HEK293 (cell line): Measurements from ENCODE around the gene NPPB.
"Not testable (repeated sequence)": the region's sequence is repeated elsewhere in the genome, so short reads cannot be mapped to it uniquely, and the experiment has no call there.

Experiments
- CTCF ChIA-PET: fragments of 350-600 bp; formaldehyde crosslinking; extraction: SDS; loops from one replicate; lab custom pipeline; 2021; ENCODE audit warnings: antibody characterized with exemption; lab: Yijun Ruan, JAX
- POLR2A ChIA-PET: fragments of 300-600 bp; formaldehyde crosslinking; extraction: SDS; loops from one replicate; lab custom pipeline; 2020; ENCODE audit warnings: antibody characterized with exemption, inconsistent platforms; lab: Yijun Ruan, JAX
- H3K27ac ChIP-seq: fragments of 200-500 bp; sonication (Bioruptor generic); 2 replicates; pipeline ENCODE4 v1.5.1; 2014; ENCODE audit warnings: low read depth, low read length, control low read depth, inconsistent platforms; ENCODE audit errors: extremely low read depth
- H3K36me3 ChIP-seq, 2 experiments: fragments of 200-500 bp in 1 of 2; sonication (Bioruptor generic) in 1 of 2; 1 replicate in 1 of 2; 2 replicates in 1 of 2; pipeline ENCODE4 v1.5.1; 2014 to 2017; ENCODE audit warnings: inconsistent platforms in 2 of 2, low read length in 2 of 2; ENCODE audit not compliant: control insufficient read depth in 2 of 2, insufficient read depth in 1 of 2
- H3K4me1 ChIP-seq: fragments of 200-500 bp; sonication (Bioruptor generic); 2 replicates; pipeline ENCODE4 v1.5.1; 2014; ENCODE audit warnings: mild to moderate bottlenecking, low read length, inconsistent platforms; ENCODE audit not compliant: control insufficient read depth, insufficient read depth
- H3K4me3 ChIP-seq: 2 replicates; pipeline ENCODE4 v1.5.1; 2011; ENCODE audit warnings: low read depth, mild to moderate bottlenecking, control low read depth, low read length, moderate library complexity
- H3K9me3 ChIP-seq: fragments of 200-500 bp; sonication (Bioruptor generic); 2 replicates; pipeline ENCODE4 v1.5.1; 2014; ENCODE audit warnings: low read depth, low read length, inconsistent platforms; ENCODE audit not compliant: control insufficient read depth, insufficient read depth
- EGR2 ChIP-seq: fragments of 450-650 bp; formaldehyde crosslinking; IDR thresholded peaks from 2 replicates; pipeline ENCODE4 v1.5.1; 2016; ENCODE audit warnings: low read depth, missing biosample characterization, missing genetic modification characterization
- GLIS2 ChIP-seq: fragments of 450-650 bp; formaldehyde crosslinking; IDR thresholded peaks from 2 replicates; pipeline ENCODE4 v1.5.1; 2016; ENCODE audit warnings: missing biosample characterization, missing genetic modification characterization
- HIC1 ChIP-seq: fragments of 450-650 bp; formaldehyde crosslinking; IDR thresholded peaks from 2 replicates; pipeline ENCODE4 v1.5.1; 2016; ENCODE audit warnings: missing biosample characterization, missing genetic modification characterization
- PRDM1 ChIP-seq: fragments of 450-650 bp; formaldehyde crosslinking; IDR thresholded peaks from 2 replicates; pipeline ENCODE4; 2016; ENCODE audit warnings: missing biosample characterization, missing genetic modification characterization
- PRDM4 ChIP-seq: fragments of 450-650 bp; formaldehyde crosslinking; IDR thresholded peaks from 2 replicates; pipeline ENCODE4 v1.5.1; 2017; ENCODE audit warnings: missing biosample characterization, missing genetic modification characterization
- PRDM6 ChIP-seq: fragments of 450-650 bp; formaldehyde crosslinking; IDR thresholded peaks from 2 replicates; pipeline ENCODE4 v1.5.1; 2017; ENCODE audit warnings: missing biosample characterization, missing genetic modification characterization
- ZBTB48 ChIP-seq: fragments of 450-650 bp; formaldehyde crosslinking; IDR thresholded peaks from 2 replicates; pipeline ENCODE4 v1.5.1; 2016; ENCODE audit warnings: missing biosample characterization, missing genetic modification characterization
- ZFHX2 ChIP-seq: fragments of 450-650 bp; formaldehyde crosslinking; conservative IDR thresholded peaks from 2 replicates; pipeline ENCODE4 v1.5.1; 2016; ENCODE audit warnings: missing biosample characterization, missing genetic modification characterization
- ZNF133 ChIP-seq: fragments of 450-650 bp; formaldehyde crosslinking; IDR thresholded peaks from 2 replicates; pipeline ENCODE4 v1.5.1; 2016; ENCODE audit warnings: missing biosample characterization, missing genetic modification characterization
- ZNF202 ChIP-seq: fragments of 450-650 bp; formaldehyde crosslinking; IDR thresholded peaks from 2 replicates; pipeline ENCODE4 v1.5.1; 2016; ENCODE audit warnings: missing biosample characterization, missing genetic modification characterization, borderline replicate concordance
- ZNF24 ChIP-seq: fragments of 450-650 bp; formaldehyde crosslinking; IDR thresholded peaks from 2 replicates; pipeline ENCODE4 v1.5.1; 2016; ENCODE audit warnings: missing biosample characterization, missing genetic modification characterization
- ZNF324 ChIP-seq: fragments of 450-650 bp; formaldehyde crosslinking; IDR thresholded peaks from 2 replicates; pipeline ENCODE4 v1.5.1; 2016; ENCODE audit warnings: missing biosample characterization, missing genetic modification characterization
- ZNF341 ChIP-seq: fragments of 450-650 bp; formaldehyde crosslinking; IDR thresholded peaks from 2 replicates; pipeline ENCODE4; 2016; ENCODE audit warnings: low read depth, missing biosample characterization, missing genetic modification characterization
- ZNF366 ChIP-seq: fragments of 450-650 bp; formaldehyde crosslinking; conservative IDR thresholded peaks from 2 replicates; pipeline ENCODE4 v1.5.1; 2016; ENCODE audit warnings: missing biosample characterization, missing genetic modification characterization
- ZNF571 ChIP-seq: fragments of 450-650 bp; formaldehyde crosslinking; IDR thresholded peaks from 2 replicates; pipeline ENCODE4 v1.5.0; 2017; ENCODE audit warnings: missing biosample characterization, missing genetic modification characterization
- ZNF776 ChIP-seq: fragments of 450-650 bp; formaldehyde crosslinking; IDR thresholded peaks from 2 replicates; pipeline ENCODE4 v1.5.0; 2017; ENCODE audit warnings: missing biosample characterization, missing genetic modification characterization, borderline replicate concordance
- ZNF777 ChIP-seq: fragments of 450-650 bp; formaldehyde crosslinking; IDR thresholded peaks from 2 replicates; pipeline ENCODE4 v1.5.1; 2017; ENCODE audit warnings: missing biosample characterization, missing genetic modification characterization, borderline replicate concordance
- ZNF785 ChIP-seq: fragments of 450-650 bp; formaldehyde crosslinking; IDR thresholded peaks from 2 replicates; pipeline ENCODE4 v1.5.1; 2016; ENCODE audit warnings: missing biosample characterization, missing genetic modification characterization
- ZNF843 ChIP-seq: fragments of 450-650 bp; formaldehyde crosslinking; IDR thresholded peaks from 2 replicates; pipeline ENCODE4 v1.5.1; 2016; ENCODE audit warnings: missing biosample characterization, missing genetic modification characterization
- TF ChIP-seq, protein P1 (sequence below): fragments of 450-650 bp; formaldehyde crosslinking; IDR thresholded peaks from 2 replicates; pipeline ENCODE4 v1.5.1; 2016; ENCODE audit warnings: missing biosample characterization, missing genetic modification characterization
- TF ChIP-seq, protein P2 (sequence below): fragments of 450-650 bp; formaldehyde crosslinking; conservative IDR thresholded peaks from 2 replicates; pipeline ENCODE4 v1.5.1; 2016; ENCODE audit warnings: low read depth, missing biosample characterization, missing genetic modification characterization

The NPPB gene

GRCh38 chr1:11898086-11898785 is 39.5 kb upstream of the NPPB start:
- no peak overlapping the region for H3K4me3 ChIP-seq
- ChIA-PET CTCF (interaction anchor here (2.0 to 7.6 kb wide), 3 partner anchors 10 to 60 kb away, joined by 10 to 114 read pairs (median 14); no protein-coding TSS in a partner anchor), POLR2A (interaction anchor here (0.6 kb wide), 2 partner anchors 41 to 202 kb away, joined by 5 to 6 read pairs; no protein-coding TSS in a partner anchor)
- H3K9me3 ChIP-seq: no peaks in the 10 kb centered on the region
- H3K4me1 ChIP-seq: no peaks in the 10 kb centered on the region
- 0 out of 2 replicates have a peak, but pooled peaks have one; percentile 14 for TF ChIP-seq ZNF341 (tag by site-specific recombination)
- no peak for TF ChIP-seq ZNF133 (tag by site-specific recombination)
- TF ChIP-seq PRDM1: no peak
- no peaks in the 10 kb centered on the region for H3K36me3 ChIP-seq
- no peak overlapping the region for H3K27ac ChIP-seq

- POLR2A ChIA-PET: not testable (repeated sequence)
- CTCF ChIA-PET: interaction anchor here (0.6 to 7.6 kb wide), 6 partner anchors 9 to 127 kb away, joined by 3 to 114 read pairs (median 6); no protein-coding TSS in a partner anchor
Observed at GRCh38 chr1:11894501-11894900, 35.8 kb upstream of the NPPB start.

GRCh38 chr1:11893907-11894251 is 35.1 kb upstream of the NPPB start:
- no peaks in the 10 kb centered on the region for H3K9me3 ChIP-seq
- ChIA-PET POLR2A (no interaction called here), CTCF (interaction anchor here (0.8 to 7.6 kb wide), 10 partner anchors 8 to 60 kb away, joined by 3 to 114 read pairs (median 6); no protein-coding TSS in a partner anchor)
- no peak overlapping the region for H3K4me3 ChIP-seq
- H3K27ac ChIP-seq: no peak overlapping the region
- no peaks in the 10 kb centered on the region for H3K36me3 ChIP-seq
- H3K4me1 ChIP-seq: no peaks in the 10 kb centered on the region
- TF ChIP-seq PRDM4 (tag by site-specific recombination) (no peak), HIC1 (no peak), ZNF777 (tag by site-specific recombination) (no peak), ZNF324 (tag by site-specific recombination) (no peak), ZNF571 (tag by site-specific recombination) (no peak), GLIS2 (tag by site-specific recombination) (0 out of 2 replicates have a peak, but pooled peaks have one; percentile 28), ZNF24 (tag by site-specific recombination) (no peak), PRDM6 (no peak), ZNF776 (tag by site-specific recombination) (no peak), ZNF202 (tag by site-specific recombination) (no peak), ZBTB48 (tag by site-specific recombination) (no peak), ZNF785 (tag by site-specific recombination) (no peak), ZNF843 (tag by site-specific recombination) (no peak)
- TF ChIP-seq, protein P1, sequence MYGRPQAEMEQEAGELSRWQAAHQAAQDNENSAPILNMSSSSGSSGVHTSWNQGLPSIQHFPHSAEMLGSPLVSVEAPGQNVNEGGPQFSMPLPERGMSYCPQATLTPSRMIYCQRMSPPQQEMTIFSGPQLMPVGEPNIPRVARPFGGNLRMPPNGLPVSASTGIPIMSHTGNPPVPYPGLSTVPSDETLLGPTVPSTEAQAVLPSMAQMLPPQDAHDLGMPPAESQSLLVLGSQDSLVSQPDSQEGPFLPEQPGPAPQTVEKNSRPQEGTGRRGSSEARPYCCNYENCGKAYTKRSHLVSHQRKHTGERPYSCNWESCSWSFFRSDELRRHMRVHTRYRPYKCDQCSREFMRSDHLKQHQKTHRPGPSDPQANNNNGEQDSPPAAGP: 0 out of 2 replicates have a peak, but pooled peaks have one; percentile 37
- TF ChIP-seq, protein P2, sequence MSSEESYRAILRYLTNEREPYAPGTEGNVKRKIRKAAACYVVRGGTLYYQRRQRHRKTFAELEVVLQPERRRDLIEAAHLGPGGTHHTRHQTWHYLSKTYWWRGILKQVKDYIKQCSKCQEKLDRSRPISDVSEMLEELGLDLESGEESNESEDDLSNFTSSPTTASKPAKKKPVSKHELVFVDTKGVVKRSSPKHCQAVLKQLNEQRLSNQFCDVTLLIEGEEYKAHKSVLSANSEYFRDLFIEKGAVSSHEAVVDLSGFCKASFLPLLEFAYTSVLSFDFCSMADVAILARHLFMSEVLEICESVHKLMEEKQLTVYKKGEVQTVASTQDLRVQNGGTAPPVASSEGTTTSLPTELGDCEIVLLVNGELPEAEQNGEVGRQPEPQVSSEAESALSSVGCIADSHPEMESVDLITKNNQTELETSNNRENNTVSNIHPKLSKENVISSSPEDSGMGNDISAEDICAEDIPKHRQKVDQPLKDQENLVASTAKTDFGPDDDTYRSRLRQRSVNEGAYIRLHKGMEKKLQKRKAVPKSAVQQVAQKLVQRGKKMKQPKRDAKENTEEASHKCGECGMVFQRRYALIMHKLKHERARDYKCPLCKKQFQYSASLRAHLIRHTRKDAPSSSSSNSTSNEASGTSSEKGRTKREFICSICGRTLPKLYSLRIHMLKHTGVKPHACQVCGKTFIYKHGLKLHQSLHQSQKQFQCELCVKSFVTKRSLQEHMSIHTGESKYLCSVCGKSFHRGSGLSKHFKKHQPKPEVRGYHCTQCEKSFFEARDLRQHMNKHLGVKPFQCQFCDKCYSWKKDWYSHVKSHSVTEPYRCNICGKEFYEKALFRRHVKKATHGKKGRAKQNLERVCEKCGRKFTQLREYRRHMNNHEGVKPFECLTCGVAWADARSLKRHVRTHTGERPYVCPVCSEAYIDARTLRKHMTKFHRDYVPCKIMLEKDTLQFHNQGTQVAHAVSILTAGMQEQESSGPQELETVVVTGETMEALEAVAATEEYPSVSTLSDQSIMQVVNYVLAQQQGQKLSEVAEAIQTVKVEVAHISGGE: no peak

More at GRCh38 chr1:11894501-11894900, 35.8 kb upstream of the NPPB start:
- not testable (repeated sequence) for H3K9me3 ChIP-seq, H3K4me3 ChIP-seq, H3K27ac ChIP-seq, H3K4me1 ChIP-seq, H3K36me3 ChIP-seq
- TF ChIP-seq ZFHX2 (tag by site-specific recombination): peak; percentile 87
- peak; percentile 62 for TF ChIP-seq ZNF366 (tag by site-specific recombination)
- peak; percentile 97 for TF ChIP-seq EGR2
